A673 (cell line): ENCODE data around the gene SPATS2L. TPM values are rescaled to one million over a fixed set of nuclear protein-coding genes. Genes with fewer than 3 reads are reported as not detected.
A peak's percentile ranks its signal among the peaks of the same experiment; 100 is the strongest.

Source experiments
- BruUV-seq: library from RNA; stranded (reverse); fragments of 400-500 nt; replicated peaks from 2 replicates; lab custom pipeline; 2021; lab: Mats Ljungman, UMichigan
- CTCF ChIA-PET: fragments of 300-600 bp; sonication (Branson Sonifier 250); formaldehyde crosslinking; loops from one replicate; lab custom pipeline; 2022; ENCODE audit warnings: antibody characterized with exemption; lab: Charles Lee
- POLR2A ChIA-PET: fragments of 300-600 bp; sonication (Branson Sonifier 250); formaldehyde crosslinking; loops from one replicate; lab custom pipeline; 2022; ENCODE audit warnings: antibody characterized with exemption; ENCODE audit not compliant: low non-redundant PET; lab: Charles Lee
- DNase-seq: peaks from one replicate; pipeline ENCODE4 v3.0.0-alpha.2; 2015; ENCODE audit warnings: low spot score
- H3K27ac ChIP-seq: fragments of 200-600 bp; sonication (generic); 2 replicates; pipeline ENCODE4 v1.5.1; 2016; ENCODE audit warnings: mixed run types, low read depth, mild to moderate bottlenecking, mixed read lengths, antibody characterized with exemption, low read length; ENCODE audit not compliant: poor library complexity, severe bottlenecking
- H3K27me3 ChIP-seq: fragments of 200-600 bp; sonication (generic); replicated peaks from 2 replicates; pipeline ENCODE4 v1.6.1; 2017; ENCODE audit warnings: mixed run types, low read depth, mild to moderate bottlenecking, mixed read lengths, antibody characterized with exemption, low read length; ENCODE audit not compliant: insufficient read depth, poor library complexity
- H3K36me3 ChIP-seq: fragments of 200-600 bp; sonication (generic); 2 replicates; pipeline ENCODE4 v1.6.1; 2016; ENCODE audit warnings: mixed run types, mild to moderate bottlenecking, mixed read lengths, antibody characterized with exemption, low read length; ENCODE audit not compliant: insufficient read depth, poor library complexity, severe bottlenecking
- H3K4me1 ChIP-seq: fragments of 200-600 bp; sonication (generic); 2 replicates; pipeline ENCODE4 v1.6.1; 2017; ENCODE audit warnings: mixed run types, mild to moderate bottlenecking, mixed read lengths, antibody characterized with exemption, low read length; ENCODE audit not compliant: insufficient read depth, poor library complexity, severe bottlenecking
- H3K4me3 ChIP-seq: fragments of 200-600 bp; sonication (generic); 2 replicates; pipeline ENCODE4 v1.5.1; 2016; ENCODE audit warnings: low read depth, mixed run types, mild to moderate bottlenecking, mixed read lengths, low read length; ENCODE audit not compliant: poor library complexity, severe bottlenecking
- H3K9me3 ChIP-seq: fragments of 200-600 bp; sonication (generic); 2 replicates; pipeline ENCODE4 v1.6.1; 2016; ENCODE audit warnings: mixed run types, low read depth, mild to moderate bottlenecking, mixed read lengths, antibody characterized with exemption, low read length; ENCODE audit not compliant: poor library complexity, severe bottlenecking
- CTCF ChIP-seq: fragments of 300-800, 200-600 bp; sonication (generic); conservative IDR thresholded peaks from 2 replicates; pipeline ENCODE4 v1.5.1; 2017; ENCODE audit warnings: low read depth, mild to moderate bottlenecking, antibody characterized with exemption, low read length, moderate library complexity, mixed read lengths
- EZH2 ChIP-seq: fragments of 200-600 bp; sonication (generic); IDR thresholded peaks from 2 replicates; pipeline ENCODE4 v1.6.1; 2017; ENCODE audit warnings: borderline replicate concordance, low read depth, mild to moderate bottlenecking, mixed read lengths, antibody characterized with exemption, low read length; ENCODE audit not compliant: poor library complexity, severe bottlenecking
- intact Hi-C: fragments of 100-400 bp; cut with micrococcal nuclease; formaldehyde crosslinking; loops from one replicate; pipeline ENCODE4 v1.10.0; 2022; ENCODE audit not compliant: unreplicated experiment
- total RNA-seq: library from RNA; stranded (reverse); gene quantifications from 2 replicates; pipeline ENCODE4 v1.2.3, GENCODE V29; 2021

The SPATS2L gene
- total RNA-seq, 1 experiment from 2014 or later: 10.0 TPM

GRCh38 chr2:200428961-200429665 is 122.6 kb downstream of the SPATS2L start:
- no peak for DNase-seq
- TF ChIP-seq EZH2: no peak
- no peak for TF ChIP-seq CTCF
- ChIA-PET POLR2A (no interaction called here), CTCF (no interaction called here)
- Histone ChIP-seq H3K4me1 (no peaks in the 10 kb centered on the region), H3K27ac (no peak overlapping the region), H3K4me3 (no peak overlapping the region), H3K9me3 (no peaks in the 10 kb centered on the region), H3K27me3 (no peaks in the 10 kb centered on the region), H3K36me3 (no peaks in the 10 kb centered on the region)
- intact Hi-C loops: no loop called here
- no TSS peak for BruUV-seq

- H3K9me3 ChIP-seq: no peaks in the 10 kb centered on the region
- H3K4me3 ChIP-seq: no peak overlapping the region
- intact Hi-C loops: no loop called here
- TF ChIP-seq EZH2 (no peak), CTCF (no peak)
- DNase-seq: peak; percentile 26
- no peak overlapping the region for H3K27ac ChIP-seq
- no peaks in the 10 kb centered on the region for H3K27me3 ChIP-seq
- CTCF ChIA-PET: no interaction called here
- no TSS peak for BruUV-seq
- H3K4me1 ChIP-seq: no peaks in the 10 kb centered on the region
- POLR2A ChIA-PET: no interaction called here
- no peaks in the 10 kb centered on the region for H3K36me3 ChIP-seq
These were observed 123.5 kb downstream of the SPATS2L start for GRCh38 chr2:200430017-200430416.

GRCh38 chr2:200431996-200432705 is 125.7 kb downstream of the SPATS2L start:
- Histone ChIP-seq H3K27me3 (no peaks in the 10 kb centered on the region), H3K9me3 (no peaks in the 10 kb centered on the region), H3K4me3 (no peak overlapping the region), H3K36me3 (no peaks in the 10 kb centered on the region), H3K4me1 (no peaks in the 10 kb centered on the region), H3K27ac (no peak overlapping the region)
- CTCF ChIA-PET: no interaction called here
- intact Hi-C loops: no loop called here
- no peak for DNase-seq
- no TSS peak for BruUV-seq
- no peak for TF ChIP-seq EZH2
- TF ChIP-seq CTCF: no peak
- POLR2A ChIA-PET: no interaction called here
